ENCODE data around the gene STK10.

The STK10 gene

GRCh38 chr5:172111852-172112225 is 76.2 kb downstream of the STK10 start:
- H3K27ac ChIP-seq, result no peak overlapping the region
- TF ChIP-seq CTCF (conservative IDR thresholded peaks at IDR 0.05) (no peak), ZFX (IDR thresholded peaks at IDR 0.05) (no peak)

GRCh38 chr5:172110921-172111851 is 76.8 kb downstream of the STK10 start:
- H3K27ac ChIP-seq, result no peak overlapping the region
- no peak for TF ChIP-seq CTCF (conservative IDR thresholded peaks at IDR 0.05)
- TF ChIP-seq ZFX (IDR thresholded peaks at IDR 0.05), result no peak

GRCh38 chr5:172110260-172110815 is 77.7 kb downstream of the STK10 start:
- TF ChIP-seq ZFX (IDR thresholded peaks at IDR 0.05), result no peak
- TF ChIP-seq CTCF (conservative IDR thresholded peaks at IDR 0.05), result no peak
- H3K27ac ChIP-seq, result no peak overlapping the region

GRCh38 chr5:172109749-172110148 is 78.3 kb downstream of the STK10 start:
- TF ChIP-seq CTCF (conservative IDR thresholded peaks at IDR 0.05), result no peak
- H3K27ac ChIP-seq, result no peak overlapping the region

- no peak overlapping the region for H3K27ac ChIP-seq
- TF ChIP-seq ZFX (IDR thresholded peaks at IDR 0.05), result no peak
- TF ChIP-seq CTCF (conservative IDR thresholded peaks at IDR 0.05), result no peak
These were observed 80.5 kb downstream of the STK10 start for GRCh38 chr5:172107571-172107970.

- H3K27ac ChIP-seq, result no peak overlapping the region
These were observed 81.3 kb downstream of the STK10 start for GRCh38 chr5:172106511-172107356.

More at GRCh38 chr5:172106511-172107356, 81.3 kb downstream of the STK10 start:
- TF ChIP-seq CTCF (conservative IDR thresholded peaks at IDR 0.05) (peak; percentile 99), ZFX (IDR thresholded peaks at IDR 0.05) (no peak)
